Prostate gland (tissue), 2 donors: ENCODE data around the gene KCNG2.

Experiments
- CTCF ChIP-seq, 4 experiments: fragments of 200-600 bp in 2 of 4; fragments of 450-650 bp in 2 of 4; sonication (generic) in 2 of 4; IDR thresholded peaks; 1 replicate in 3 of 4; 2 replicates in 1 of 4; pipeline ENCODE4 v1.5.1; 2016 to 2019; ENCODE audit warnings: antibody characterized with exemption in 4 of 4, mild to moderate bottlenecking in 2 of 4, moderate library complexity in 2 of 4
- POLR2A ChIP-seq: fragments of 450-650 bp; IDR thresholded peaks from one replicate; pipeline ENCODE4 v1.6.1; 2016; ENCODE audit warnings: antibody characterized with exemption, mild to moderate bottlenecking
- POLR2AphosphoS5 ChIP-seq: sonication (generic); formaldehyde crosslinking; IDR thresholded peaks from one replicate; pipeline ENCODE4 v1.6.1; 2017; ENCODE audit warnings: antibody characterized with exemption

- no peak for TF ChIP-seq CTCF (IDR thresholded peaks at IDR 0.05)
- no peak for TF ChIP-seq POLR2A
- no peak for TF ChIP-seq POLR2AphosphoS5
Measured at GRCh38 chr18:79902640-79903039, 104.9 kb downstream of the KCNG2 start.
